Activated gamma-delta T cell treated with Interleukin-2 at 50 U/mL for 16 hours (primary cell): ENCODE measurements around the gene PLA2G4A.

ENCODE experiments used
- DNase-seq: peaks from one replicate; pipeline ENCODE4 v3.0.0-alpha.2; 2020

The PLA2G4A gene

DNA sequence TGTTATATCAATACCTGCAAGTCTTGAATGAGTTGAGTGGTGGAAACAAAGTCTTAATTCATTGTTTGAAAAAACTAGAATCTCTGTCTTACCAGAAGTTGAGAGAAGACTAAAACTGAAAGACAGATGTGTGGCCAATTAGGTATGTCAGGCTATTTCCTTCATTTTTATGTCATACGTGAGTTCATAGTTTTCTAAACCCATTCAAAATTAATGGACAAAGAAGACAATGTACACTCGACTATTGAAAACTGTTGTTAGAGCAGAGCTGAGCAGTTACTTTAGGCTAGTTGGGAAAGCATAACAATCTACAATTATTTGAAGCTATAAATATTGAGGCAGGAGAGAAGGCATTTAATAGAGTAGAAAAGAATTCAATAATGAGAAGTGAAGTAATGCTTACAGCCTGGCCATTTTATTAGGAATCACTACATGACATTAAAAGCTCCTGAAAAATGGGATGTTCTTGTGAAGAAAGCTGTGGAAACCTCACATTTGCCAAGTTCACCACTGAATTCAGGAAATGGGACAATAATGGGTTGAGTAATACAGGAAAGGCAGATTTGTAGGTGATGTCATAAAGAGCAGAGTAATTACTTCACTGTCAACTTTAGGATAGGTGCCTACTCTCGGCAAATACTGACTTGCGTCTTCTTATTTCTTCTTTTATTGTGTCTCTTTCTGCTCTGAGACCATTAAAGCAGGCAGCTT is 204.4 kb downstream of the PLA2G4A start:
- DNase-seq, result no peak

DNA sequence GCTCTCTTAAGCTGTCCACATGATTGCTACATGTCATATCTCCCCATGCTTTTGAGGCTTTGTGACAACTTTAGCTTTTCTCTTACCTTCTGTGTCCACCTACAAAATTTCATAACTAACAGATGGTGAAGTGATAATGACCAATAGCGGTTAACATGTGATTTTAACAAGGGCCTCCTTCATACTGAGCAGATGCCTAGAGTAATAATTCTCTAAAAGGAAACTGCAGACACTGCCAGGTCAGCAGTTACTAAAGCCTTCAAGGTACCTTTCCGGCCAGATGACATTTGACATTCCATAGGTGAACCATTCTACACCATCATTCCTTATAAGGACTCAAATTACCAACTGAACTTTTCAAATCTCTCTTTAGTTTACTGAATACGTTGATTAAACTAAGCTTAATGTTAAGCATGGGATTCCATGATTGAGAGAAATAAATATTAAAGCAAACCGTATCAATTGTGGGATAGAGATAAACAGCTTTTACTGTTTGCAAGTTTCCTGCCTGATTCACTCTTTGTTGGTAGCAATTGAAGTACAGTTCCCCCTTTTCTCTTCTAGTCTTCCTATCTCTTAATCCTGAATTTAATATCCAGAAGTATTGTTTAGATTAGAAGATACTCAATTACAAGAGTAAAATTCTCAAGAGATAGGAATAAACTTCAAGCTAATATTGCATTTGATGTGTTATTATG is 205.1 kb downstream of the PLA2G4A start:
- no peak for DNase-seq

DNA sequence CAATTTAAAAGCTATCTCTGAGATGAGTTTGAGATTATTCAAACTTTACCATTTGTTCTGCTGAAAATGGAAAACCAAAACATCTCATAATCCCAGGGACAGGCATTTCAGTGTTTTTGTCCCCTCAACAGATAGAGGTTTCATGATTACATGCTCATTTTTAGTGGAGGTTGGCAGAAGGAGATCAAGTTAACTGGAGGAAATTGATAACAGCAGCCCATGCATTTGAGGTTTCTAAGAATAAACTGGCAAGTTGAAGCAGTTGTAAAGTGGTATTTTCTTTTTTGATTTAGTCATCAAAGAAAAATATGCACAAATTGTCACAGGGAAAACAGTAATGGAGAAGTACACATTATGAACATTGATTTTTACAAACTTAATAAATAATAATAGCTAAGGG is 205.8 kb downstream of the PLA2G4A start:
- no peak for DNase-seq

DNA sequence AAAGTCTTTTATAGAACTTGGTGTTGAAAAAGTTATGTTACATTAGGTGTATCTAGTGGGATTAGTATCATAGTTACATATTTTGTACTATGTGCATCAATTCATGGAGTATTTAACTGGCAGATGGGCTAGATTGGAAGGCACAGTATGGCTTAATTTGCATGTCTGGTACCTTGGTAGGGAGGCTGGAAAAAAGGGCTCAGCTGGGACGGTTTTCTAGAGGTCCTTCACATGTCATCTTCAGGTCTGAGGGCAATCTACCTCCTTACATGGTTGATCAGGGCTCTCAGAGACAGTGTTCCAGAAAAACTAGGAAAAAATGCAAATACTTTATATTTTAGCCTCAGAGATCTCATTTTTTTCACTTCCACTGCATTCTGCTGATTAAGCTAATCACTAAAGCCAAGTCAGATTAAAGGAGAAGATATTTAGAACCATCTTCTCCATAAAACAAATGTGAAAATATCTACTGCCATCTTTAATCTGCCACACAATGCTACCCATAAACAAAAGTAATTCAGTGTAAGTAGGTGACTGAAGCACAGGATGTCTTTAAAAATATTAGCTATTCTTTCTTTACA is 209.3 kb downstream of the PLA2G4A start:
- no peak for DNase-seq
